ENCODE results near the gene SPRTN. TPM values are rescaled to one million over a fixed set of nuclear protein-coding genes. Genes with fewer than 3 reads are reported as not detected.
A peak's percentile ranks its signal among the peaks of the same experiment; 100 is the strongest.

Gene SPRTN
- total and polyA plus RNA-seq, 8 donors: 3.2 to 62.5 (median 15.1) TPM

GRCh38 chr1:231383159-231383860, 45.2 kb downstream of the SPRTN start:
- Histone ChIP-seq H3K4me3 (no peak overlapping the region), H3K9me3 (no peaks in the 10 kb centered on the region), H3K36me3 (no peaks in the 10 kb centered on the region), H3K27me3 (no peaks in the 10 kb centered on the region), H3K4me1 (peaks cover 4 to 75% (median 44%) of the 10 kb centered on the region in 4 donors), H3K27ac (no peak overlapping the region)
- TF ChIP-seq, protein P1, sequence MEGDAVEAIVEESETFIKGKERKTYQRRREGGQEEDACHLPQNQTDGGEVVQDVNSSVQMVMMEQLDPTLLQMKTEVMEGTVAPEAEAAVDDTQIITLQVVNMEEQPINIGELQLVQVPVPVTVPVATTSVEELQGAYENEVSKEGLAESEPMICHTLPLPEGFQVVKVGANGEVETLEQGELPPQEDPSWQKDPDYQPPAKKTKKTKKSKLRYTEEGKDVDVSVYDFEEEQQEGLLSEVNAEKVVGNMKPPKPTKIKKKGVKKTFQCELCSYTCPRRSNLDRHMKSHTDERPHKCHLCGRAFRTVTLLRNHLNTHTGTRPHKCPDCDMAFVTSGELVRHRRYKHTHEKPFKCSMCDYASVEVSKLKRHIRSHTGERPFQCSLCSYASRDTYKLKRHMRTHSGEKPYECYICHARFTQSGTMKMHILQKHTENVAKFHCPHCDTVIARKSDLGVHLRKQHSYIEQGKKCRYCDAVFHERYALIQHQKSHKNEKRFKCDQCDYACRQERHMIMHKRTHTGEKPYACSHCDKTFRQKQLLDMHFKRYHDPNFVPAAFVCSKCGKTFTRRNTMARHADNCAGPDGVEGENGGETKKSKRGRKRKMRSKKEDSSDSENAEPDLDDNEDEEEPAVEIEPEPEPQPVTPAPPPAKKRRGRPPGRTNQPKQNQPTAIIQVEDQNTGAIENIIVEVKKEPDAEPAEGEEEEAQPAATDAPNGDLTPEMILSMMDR (IDR thresholded peaks at IDR 0.05): no peak
- TF ChIP-seq EP300 (IDR thresholded peaks at IDR 0.05) (no peak), POLR2A (IDR thresholded peaks at IDR 0.05) (no peak), POLR2AphosphoS5 (IDR thresholded peaks at IDR 0.05) (no peak)
- 72 to 85% (median 79%) methylated on average over 5 of the region's 5 CpGs for WGBS, 5 donors
- intact Hi-C loops (cut with DNase I; ENCODE audit: low total_unique reads): no loop called here
- no peak for DNase-seq

DNA sequence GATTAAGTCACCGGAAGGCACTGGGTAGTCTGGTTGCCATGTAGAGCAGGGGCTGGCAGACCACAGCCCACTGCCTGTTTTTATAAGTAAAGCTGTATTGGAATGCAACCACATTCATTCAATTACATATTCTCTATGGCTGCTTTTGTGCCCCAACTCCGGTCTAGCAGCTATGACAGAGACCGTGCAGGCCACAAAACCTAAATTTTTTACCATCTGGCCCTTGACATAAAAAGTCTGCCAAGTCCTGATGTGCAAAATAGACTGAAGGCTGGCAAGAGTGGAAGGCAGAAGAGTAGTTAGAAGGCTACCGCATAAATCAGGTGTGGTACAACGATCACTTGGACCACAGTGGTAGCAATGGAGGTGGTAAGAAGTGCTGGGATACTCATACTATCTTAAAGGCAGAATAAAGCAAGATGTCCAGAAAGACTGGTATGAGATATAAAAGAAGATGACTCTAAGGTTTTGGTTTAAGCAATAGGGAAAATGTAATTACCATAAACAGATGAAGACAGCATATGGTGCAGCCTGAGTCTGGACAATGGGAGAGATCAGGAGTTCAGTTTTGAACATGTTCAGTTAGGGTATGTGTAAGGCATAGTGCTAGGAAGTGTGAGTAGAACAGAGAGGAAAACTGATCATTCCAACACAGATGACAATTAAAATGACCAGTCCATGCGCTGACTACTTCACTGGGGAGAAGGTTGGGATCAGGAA, 46.8 kb downstream of the SPRTN start:
- Histone ChIP-seq H3K27me3 (no peaks in the 10 kb centered on the region), H3K4me3 (no peak overlapping the region), H3K4me1 (peaks cover 4 to 69% (median 42%) of the 10 kb centered on the region in 4 donors), H3K27ac (peak overlapping the region in 1 of 5 donors; percentile 9), H3K9me3 (no peaks in the 10 kb centered on the region), H3K36me3 (no peaks in the 10 kb centered on the region)
- intact Hi-C loops (cut with DNase I; ENCODE audit: low total_unique reads): no loop called here
- DNase-seq: no peak
- no peak for TF ChIP-seq EP300 (IDR thresholded peaks at IDR 0.05)
- TF ChIP-seq, protein P1 (IDR thresholded peaks at IDR 0.05): no peak
- no peak for TF ChIP-seq POLR2A (IDR thresholded peaks at IDR 0.05)
- TF ChIP-seq POLR2AphosphoS5 (IDR thresholded peaks at IDR 0.05): no peak
- 93 to 99% (median 96%) methylated on average over 6 of the region's 6 CpGs for WGBS, 5 donors

DNA sequence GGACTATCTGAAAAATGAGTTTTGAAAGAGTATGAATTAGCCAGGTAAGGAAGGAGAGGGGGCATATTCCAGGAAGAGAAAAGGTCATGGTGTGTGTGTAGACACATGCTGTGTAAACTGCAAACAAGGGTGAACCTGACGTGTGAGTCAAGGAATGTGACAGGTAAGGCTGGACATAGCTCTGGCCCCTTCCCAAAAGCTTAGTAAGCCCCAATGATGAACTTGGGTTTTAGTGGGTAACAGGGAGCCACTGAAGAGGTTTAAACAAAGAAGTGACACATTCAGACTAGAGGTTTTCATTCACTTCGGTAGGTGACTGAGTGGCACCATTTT, 47.3 kb downstream of the SPRTN start:
- Histone ChIP-seq H3K4me1 (peaks cover 4 to 71% (median 44%) of the 10 kb centered on the region in 4 donors), H3K36me3 (no peaks in the 10 kb centered on the region), H3K27me3 (no peaks in the 10 kb centered on the region), H3K4me3 (no peak overlapping the region), H3K27ac (peak overlapping the region in 1 of 5 donors; percentile 9), H3K9me3 (no peaks in the 10 kb centered on the region)
- intact Hi-C loops (cut with DNase I; ENCODE audit: low total_unique reads): no loop called here
- TF ChIP-seq POLR2A (IDR thresholded peaks at IDR 0.05) (no peak), POLR2AphosphoS5 (IDR thresholded peaks at IDR 0.05) (peak in 1 of 3 donors; percentile 53), EP300 (IDR thresholded peaks at IDR 0.05) (no peak)
- WGBS, 5 donors: 60 to 75% (median 69%) methylated on average over 2 of the region's 2 CpGs
- DNase-seq: peak in 1 of 2 donors; percentile 39

- Histone ChIP-seq H3K36me3 (no peaks in the 10 kb centered on the region), H3K4me3 (no peak overlapping the region), H3K4me1 (peaks cover 4 to 74% (median 43%) of the 10 kb centered on the region in 4 donors), H3K27me3 (no peaks in the 10 kb centered on the region), H3K9me3 (no peaks in the 10 kb centered on the region), H3K27ac (no peak overlapping the region)
- TF ChIP-seq POLR2AphosphoS5 (IDR thresholded peaks at IDR 0.05): no peak
- TF ChIP-seq EP300 (IDR thresholded peaks at IDR 0.05): no peak
- TF ChIP-seq, protein P1 (IDR thresholded peaks at IDR 0.05): no peak
- no peak for TF ChIP-seq POLR2A (IDR thresholded peaks at IDR 0.05)
- DNase-seq: no peak
- intact Hi-C loops (cut with DNase I; ENCODE audit: low total_unique reads): no loop called here
Observed at GRCh38 chr1:231386466-231386865, 48.4 kb downstream of the SPRTN start.

Measured in stomach (tissue), 9 donors.